Esophagus squamous epithelium (tissue), 5 donors: Measurements from ENCODE around the gene PILRB. TPM values are rescaled to one million over a fixed set of nuclear protein-coding genes. Genes with fewer than 3 reads are reported as not detected.
"Not testable (repeated sequence)": the region's sequence is repeated elsewhere in the genome, so short reads cannot be mapped to it uniquely, and the experiment has no call there.

Source experiments
- DNase-seq: peaks from one replicate; lab custom pipeline; 2025; lab: John Stamatoyannopoulos, UW
- H3K27ac ChIP-seq, 4 donors: fragments of 200-600 bp; sonication (generic); one replicate each; pipeline ENCODE4 v1.5.1; 2016 to 2019; ENCODE audit warnings: mild to moderate bottlenecking in 1 of 4
- H3K27me3 ChIP-seq, 4 donors: fragments of 200-600 bp; sonication (generic); 1 replicate in 3 of 4; 2 replicates in 1 of 4; pipeline versions ENCODE4 v1.5.1 to v1.6.0; 2017 to 2021; ENCODE audit warnings: antibody characterized with exemption in 1 of 4
- H3K36me3 ChIP-seq, 3 donors: fragments of 200-600 bp; sonication (generic); one replicate each; pipeline ENCODE4 v1.5.1; 2016 to 2019
- H3K4me1 ChIP-seq, 3 donors: fragments of 200-600 bp; sonication (generic); one replicate each; pipeline ENCODE4 v1.5.1; 2017 to 2019
- H3K4me3 ChIP-seq, 4 donors: fragments of 200-600 bp; sonication (generic); 1 replicate in 3 of 4; 2 replicates in 1 of 4; pipeline ENCODE4 v1.5.1; 2016 to 2019; ENCODE audit warnings: mild to moderate bottlenecking in 2 of 4, moderate library complexity in 1 of 4
- H3K9me3 ChIP-seq, 3 donors: fragments of 200-600 bp; sonication (generic); one replicate each; pipeline ENCODE4 v1.5.1; 2016 to 2019
- POLR2A ChIP-seq, 4 donors: fragments of 450-650 bp; IDR thresholded peaks; one replicate each; pipeline ENCODE4 v1.6.1; 2017; ENCODE audit warnings: antibody characterized with exemption in 4 of 4, mild to moderate bottlenecking in 4 of 4, moderate library complexity in 3 of 4
- WGBS, 2 donors: methylation state at CpG; one replicate each; pipeline ENCODE4 v1.1.5; 2018; 5-methylcytosine and 5-hydroxymethylcytosine counted together
- intact Hi-C: fragments of 100-400 bp; cut with DNase I; formaldehyde crosslinking; loops from one replicate; pipeline ENCODE4 v1.15.0; 2022
- total RNA-seq, 4 donors: library from RNA; depleted of rRNA; stranded (reverse); fragments of >200 nt; gene quantifications; one replicate each; pipeline ENCODE4 v1.1.0, GENCODE V29; 2016
- TF ChIP-seq, protein P1 (sequence below), 6 experiments: fragments of 450-650 bp in 4 of 6; fragments of 200-600 bp in 2 of 6; sonication (generic) in 2 of 6; IDR thresholded peaks; one replicate each; pipeline ENCODE4 v1.5.1; 2016 to 2019; ENCODE audit warnings: antibody characterized with exemption in 6 of 6, mild to moderate bottlenecking in 4 of 6, moderate library complexity in 4 of 6
- donor health status: DM: yes; HTN: yes; CAD: no.

PILRB gene
- total RNA-seq, 4 donors from 2014 or later, result 11.1 to 38.1 (median 25.7) TPM

DNA sequence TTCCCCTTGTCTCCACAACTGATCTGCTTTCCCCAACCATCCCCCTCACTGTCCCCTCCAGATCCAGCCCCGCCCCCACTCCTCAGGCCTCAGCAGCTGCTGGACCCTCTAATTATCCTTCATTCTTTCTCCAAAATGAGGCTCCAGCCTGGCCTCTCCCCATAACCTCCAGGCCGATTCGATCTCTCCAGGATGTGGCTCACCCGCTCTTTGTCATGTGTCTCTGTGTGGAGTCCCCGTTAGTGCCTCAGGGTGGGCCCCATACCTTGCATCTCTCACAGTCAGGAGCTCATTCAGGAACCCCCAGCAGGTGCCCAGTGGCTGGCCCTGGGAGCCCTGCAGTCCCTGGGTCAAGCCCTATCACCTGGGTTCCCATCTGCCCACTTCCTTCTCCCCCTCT lies 16.7 kb downstream of the PILRB start:
- Histone ChIP-seq H3K27ac (no peak overlapping the region), H3K4me1 (peaks cover 0 to 15% (median 0%) of the 10 kb centered on the region in 3 donors), H3K4me3 (no peak overlapping the region), H3K36me3 (no peaks in the 10 kb centered on the region), H3K9me3 (no peaks in the 10 kb centered on the region), H3K27me3 (no peaks in the 10 kb centered on the region)
- TF ChIP-seq, protein P1, sequence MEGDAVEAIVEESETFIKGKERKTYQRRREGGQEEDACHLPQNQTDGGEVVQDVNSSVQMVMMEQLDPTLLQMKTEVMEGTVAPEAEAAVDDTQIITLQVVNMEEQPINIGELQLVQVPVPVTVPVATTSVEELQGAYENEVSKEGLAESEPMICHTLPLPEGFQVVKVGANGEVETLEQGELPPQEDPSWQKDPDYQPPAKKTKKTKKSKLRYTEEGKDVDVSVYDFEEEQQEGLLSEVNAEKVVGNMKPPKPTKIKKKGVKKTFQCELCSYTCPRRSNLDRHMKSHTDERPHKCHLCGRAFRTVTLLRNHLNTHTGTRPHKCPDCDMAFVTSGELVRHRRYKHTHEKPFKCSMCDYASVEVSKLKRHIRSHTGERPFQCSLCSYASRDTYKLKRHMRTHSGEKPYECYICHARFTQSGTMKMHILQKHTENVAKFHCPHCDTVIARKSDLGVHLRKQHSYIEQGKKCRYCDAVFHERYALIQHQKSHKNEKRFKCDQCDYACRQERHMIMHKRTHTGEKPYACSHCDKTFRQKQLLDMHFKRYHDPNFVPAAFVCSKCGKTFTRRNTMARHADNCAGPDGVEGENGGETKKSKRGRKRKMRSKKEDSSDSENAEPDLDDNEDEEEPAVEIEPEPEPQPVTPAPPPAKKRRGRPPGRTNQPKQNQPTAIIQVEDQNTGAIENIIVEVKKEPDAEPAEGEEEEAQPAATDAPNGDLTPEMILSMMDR (IDR thresholded peaks at IDR 0.05), result no peak
- no peak for TF ChIP-seq POLR2A (IDR thresholded peaks at IDR 0.05)
- WGBS, 2 donors, result 68 to 83% methylated on average over 4 to 5 of the region's 5 CpGs
- intact Hi-C loops, result no loop called here
- DNase-seq, result no peak

DNA sequence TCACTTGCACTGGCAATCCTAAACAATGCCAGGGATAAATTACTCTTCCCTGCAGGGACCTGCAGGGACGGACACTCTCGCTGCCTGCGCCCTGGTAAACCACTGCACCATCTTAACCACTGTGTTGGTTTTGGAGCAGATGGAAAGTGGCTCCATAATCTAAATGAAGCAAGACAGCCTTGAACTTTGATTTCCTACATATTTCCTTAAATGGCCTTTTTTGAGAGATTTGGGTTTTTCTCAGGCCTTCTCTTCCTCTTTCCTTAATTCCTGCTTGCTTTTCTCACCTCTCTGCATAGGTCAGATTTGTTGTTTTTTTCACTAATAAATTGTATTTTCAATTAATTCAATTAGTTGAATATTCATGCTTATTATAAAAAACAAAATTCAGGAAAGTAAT lies 18.1 kb downstream of the PILRB start:
- no peak overlapping the region for H3K4me3 ChIP-seq
- 80 to 95% methylated on average over 3 of the region's 3 CpGs for WGBS, 2 donors
- DNase-seq, result no peak
- H3K4me1 ChIP-seq, result peaks cover 0 to 15% (median 0%) of the 10 kb centered on the region in 3 donors
- H3K36me3 ChIP-seq, result no peaks in the 10 kb centered on the region
- no peaks in the 10 kb centered on the region for H3K27me3 ChIP-seq
- H3K9me3 ChIP-seq, result no peaks in the 10 kb centered on the region
- intact Hi-C loops, result no loop called here
- no peak overlapping the region for H3K27ac ChIP-seq
- TF ChIP-seq, protein P1 (IDR thresholded peaks at IDR 0.05), result no peak
- no peak for TF ChIP-seq POLR2A (IDR thresholded peaks at IDR 0.05)

DNA sequence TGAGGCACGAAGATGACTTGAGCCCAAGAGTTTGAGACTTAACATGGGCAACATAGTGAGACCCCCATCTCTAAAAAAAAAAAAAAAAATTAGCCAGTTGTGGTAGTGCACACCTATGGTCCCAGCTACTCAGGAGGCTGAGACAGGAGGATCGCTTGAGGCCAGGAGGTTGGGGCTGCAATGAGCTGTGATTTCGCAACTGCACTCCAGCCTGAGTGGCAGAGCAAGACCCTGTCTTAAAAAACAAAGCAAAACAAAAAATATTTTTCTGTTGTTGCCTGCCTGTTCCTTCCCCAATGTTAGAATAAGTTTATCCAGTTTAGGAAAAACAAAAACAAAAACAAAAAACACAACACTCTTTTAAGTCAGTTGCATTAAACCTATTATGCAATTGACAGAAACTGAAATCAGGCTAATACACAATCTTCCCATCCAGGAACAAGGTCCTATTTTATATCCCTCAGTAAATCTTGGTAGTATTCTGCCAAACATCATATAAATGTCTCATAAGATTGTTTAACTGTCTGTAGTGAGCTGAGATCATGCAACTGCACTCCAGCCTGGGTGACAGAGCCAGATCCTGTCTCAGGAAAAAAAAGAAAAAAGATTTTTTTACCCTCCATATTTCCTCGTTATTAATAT lies 20.3 kb downstream of the PILRB start:
- WGBS, 2 donors, result 89 to 91% methylated on average over 4 of the region's 4 CpGs
- Histone ChIP-seq H3K27me3 (no peaks in the 10 kb centered on the region), H3K4me1 (peaks cover 0 to under 1% (median 0%) of the 10 kb centered on the region in 3 donors), H3K9me3 (no peaks in the 10 kb centered on the region), H3K27ac (no peak overlapping the region), H3K36me3 (no peaks in the 10 kb centered on the region), H3K4me3 (no peak overlapping the region)
- TF ChIP-seq, protein P1 (IDR thresholded peaks at IDR 0.05), result no peak
- TF ChIP-seq POLR2A (IDR thresholded peaks at IDR 0.05), result no peak
- no peak for DNase-seq
- intact Hi-C loops, result no loop called here

DNA sequence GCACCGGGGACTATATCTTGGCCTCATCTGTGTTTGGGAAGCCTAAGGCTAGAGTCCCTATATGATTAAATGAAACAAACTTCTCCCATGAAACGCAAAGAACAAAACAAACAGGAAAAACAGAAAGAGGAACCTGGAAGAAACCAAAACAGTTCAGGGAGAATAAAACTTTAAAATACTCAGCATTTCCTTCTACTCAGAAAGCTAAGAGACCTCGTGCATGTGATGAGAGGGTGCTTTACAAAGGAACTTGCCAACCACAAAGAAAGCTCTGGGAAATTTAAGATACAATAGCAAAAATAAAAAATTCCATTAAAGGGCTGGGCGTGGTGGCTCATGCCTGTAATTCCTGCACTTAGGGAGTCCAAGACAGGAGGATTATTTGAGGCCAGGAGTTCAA lies 22.3 kb downstream of the PILRB start:
- peak overlapping the region in 3 of 4 donors; percentile 20 to 69 (median 39) for H3K27ac ChIP-seq
- DNase-seq, result no peak
- no peaks in the 10 kb centered on the region for H3K4me1 ChIP-seq
- no peak overlapping the region for H3K4me3 ChIP-seq
- intact Hi-C loops, result no loop called here
- 73 to 78% methylated on average over 4 of the region's 4 CpGs for WGBS, 2 donors
- TF ChIP-seq, protein P1 (IDR thresholded peaks at IDR 0.05), result no peak
- TF ChIP-seq POLR2A (IDR thresholded peaks at IDR 0.05), result no peak
- no peaks in the 10 kb centered on the region for H3K27me3 ChIP-seq
- H3K9me3 ChIP-seq, result no peaks in the 10 kb centered on the region
- no peaks in the 10 kb centered on the region for H3K36me3 ChIP-seq

- DNase-seq, H3K27me3 ChIP-seq, H3K27ac ChIP-seq, H3K4me1 ChIP-seq, H3K36me3 ChIP-seq, intact Hi-C loops, H3K9me3 ChIP-seq, H3K4me3 ChIP-seq: not testable (repeated sequence)
- 72 to 76% methylated on average over 8 to 10 of the region's 49 CpGs for WGBS, 2 donors
Observed at GRCh38 chr7:100381531-100382233, 23.8 kb downstream of the PILRB start.

- H3K27me3 ChIP-seq, H3K9me3 ChIP-seq, H3K36me3 ChIP-seq, H3K27ac ChIP-seq, DNase-seq, intact Hi-C loops, H3K4me3 ChIP-seq, H3K4me1 ChIP-seq: not testable (repeated sequence)
- 76 to 79% methylated on average over 6 to 8 of the region's 8 CpGs for WGBS, 2 donors
Observed at GRCh38 chr7:100382234-100382853, 24.4 kb downstream of the PILRB start.
